Measurements from ENCODE around the gene C5orf63.
"Not testable (repeated sequence)": the region's sequence is repeated elsewhere in the genome, so short reads cannot be mapped to it uniquely, and the experiment has no call there.

The C5orf63 gene

GRCh38 chr5:127005282-127005681 lies 68.0 kb downstream of the C5orf63 start:
- not testable (repeated sequence) for DNase-seq

- no peak for DNase-seq
Measured at GRCh38 chr5:127004721-127005120, 68.6 kb downstream of the C5orf63 start.

GRCh38 chr5:127003798-127004495 lies 69.4 kb downstream of the C5orf63 start:
- no peak for DNase-seq

GRCh38 chr5:127002390-127002789 lies 70.9 kb downstream of the C5orf63 start:
- DNase-seq: no peak

- no peak for DNase-seq
Measured at GRCh38 chr5:127001621-127002296, 71.5 kb downstream of the C5orf63 start.

Data from NCI-H1105 treated with DMSO at 0.1 percent for 48 hours (cell line).